Vagina (tissue), 2 donors: ENCODE data around the gene CACNG7.

Source experiments
- POLR2A ChIP-seq, 2 donors: fragments of 450-650 bp; IDR thresholded peaks; one replicate each; pipeline ENCODE4 v1.6.1; 2017; ENCODE audit warnings: antibody characterized with exemption in 2 of 2, mild to moderate bottlenecking in 2 of 2, moderate library complexity in 2 of 2
- POLR2AphosphoS5 ChIP-seq, 2 donors: sonication (generic); formaldehyde crosslinking; IDR thresholded peaks; one replicate each; pipeline ENCODE4 v1.9.0; 2017; ENCODE audit warnings: antibody characterized with exemption in 2 of 2, mild to moderate bottlenecking in 2 of 2, low read depth in 1 of 2; ENCODE audit not compliant: insufficient read depth in 1 of 2

GRCh38 chr19:53867225-53868090, 41.6 kb upstream of the CACNG7 start, which contains the start of gene MYADM:
- TF ChIP-seq POLR2AphosphoS5 (IDR thresholded peaks at IDR 0.05; ENCODE audit: insufficient read depth in 1 of 2, low read depth in 1 of 2) (peak; percentile 78 to 86), POLR2A (IDR thresholded peaks at IDR 0.05) (peak in 1 of 2 donors; percentile 84)
